Epidermal melanocyte (primary cell): ENCODE results near the gene TFPI.
A peak's percentile ranks its signal among the peaks of the same experiment; 100 is the strongest.
"Not testable (repeated sequence)": the region's sequence is repeated elsewhere in the genome, so short reads cannot be mapped to it uniquely, and the experiment has no call there.

Source experiments
- DNase-seq: peaks from one replicate; pipeline ENCODE4 v3.0.0; 2011; ENCODE audit warnings: low spot score; ENCODE audit not compliant: insufficient read length

Gene TFPI

DNA sequence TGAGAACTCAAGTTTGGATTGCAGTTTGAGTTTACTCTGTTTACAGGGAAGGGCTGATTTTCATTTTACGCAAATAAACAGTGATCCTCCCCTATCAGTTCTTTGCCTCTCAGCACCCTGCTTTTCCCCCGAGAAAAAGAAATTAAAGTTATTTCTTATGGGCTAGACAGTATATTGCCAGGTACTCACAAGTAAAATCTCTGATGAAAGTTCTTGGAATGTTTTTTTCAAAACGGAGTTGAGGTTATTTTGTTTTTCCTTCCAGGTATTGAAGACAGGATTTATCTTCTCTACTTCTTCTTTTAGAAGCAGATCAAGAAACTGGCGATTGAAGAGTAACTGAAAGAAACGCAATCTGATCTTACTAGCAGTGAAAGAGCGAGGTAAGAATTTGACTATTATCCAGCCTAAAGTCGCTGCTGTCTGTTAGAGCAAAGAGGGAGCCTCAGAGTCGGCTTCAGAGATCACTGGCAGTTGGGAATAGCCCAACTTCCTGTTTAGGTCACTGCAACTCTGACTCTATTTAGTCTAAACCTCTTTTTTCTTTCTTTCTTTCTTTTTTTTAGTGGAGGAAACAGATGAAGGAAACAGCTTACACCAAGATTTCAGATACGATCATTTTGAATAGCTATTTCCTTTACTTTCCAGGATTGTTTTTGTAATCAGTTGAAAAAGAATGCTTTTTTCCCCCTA lies at the start of gene TFPI:
Gene TFPI (minus strand): TSS at position 425 of the 693 bp plus-strand sequence. CDS start 50,667 bp downstream, outside the sequence.
- peak; percentile 49 for DNase-seq

GRCh38 chr2:187594801-187595200 lies 40.6 kb upstream of the TFPI start:
- no peak for DNase-seq

DNA sequence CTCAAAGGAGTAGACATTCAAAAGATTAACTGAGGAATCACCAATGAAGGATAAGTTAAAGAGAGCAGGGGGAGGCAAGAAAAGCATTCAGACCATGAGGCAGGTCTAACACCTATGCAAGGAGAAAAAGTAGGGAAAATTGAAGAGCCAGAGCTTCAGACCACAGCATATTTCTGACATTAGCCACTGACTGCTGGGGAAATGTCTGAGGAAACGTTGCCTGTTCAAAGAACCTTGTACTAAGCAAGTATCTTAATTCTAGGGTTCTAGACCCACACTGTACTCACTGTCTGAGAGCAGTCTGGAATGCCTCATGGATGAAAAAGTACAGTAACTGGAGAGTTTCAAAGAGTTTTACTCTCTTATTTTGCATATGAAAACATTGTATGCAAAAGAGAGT lies 39.5 kb upstream of the TFPI start:
- no peak for DNase-seq

DNA sequence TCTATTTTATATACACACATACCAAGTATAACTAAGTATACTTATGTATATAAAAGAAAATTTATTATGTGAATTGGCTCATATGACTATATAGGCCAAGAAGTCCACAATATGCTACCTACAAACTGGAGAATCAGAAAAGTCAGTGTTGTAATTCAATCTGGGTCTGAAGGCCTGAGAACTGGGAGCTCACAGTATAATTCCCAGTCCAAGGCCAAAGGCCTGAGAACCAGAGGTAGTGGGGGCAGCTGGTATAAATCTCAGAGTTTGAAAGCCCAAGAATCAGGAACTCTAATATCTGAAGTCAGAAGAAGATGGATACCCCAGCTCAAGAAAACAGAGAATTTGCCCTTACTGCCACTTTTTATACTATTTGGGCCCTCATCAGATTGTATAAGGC lies 38.9 kb upstream of the TFPI start:
- DNase-seq, result no peak

GRCh38 chr2:187590175-187590574 lies 35.9 kb upstream of the TFPI start:
- DNase-seq, result no peak

GRCh38 chr2:187586011-187586641 lies 31.9 kb upstream of the TFPI start:
- DNase-seq, result no peak

GRCh38 chr2:187581125-187581896 lies 27.1 kb upstream of the TFPI start:
- no peak for DNase-seq

GRCh38 chr2:187580462-187581124 lies 26.4 kb upstream of the TFPI start:
- DNase-seq, result no peak

GRCh38 chr2:187577310-187577709 lies 23.1 kb upstream of the TFPI start:
- DNase-seq, result no peak

GRCh38 chr2:187576906-187577305 lies 22.7 kb upstream of the TFPI start:
- DNase-seq, result no peak

DNA sequence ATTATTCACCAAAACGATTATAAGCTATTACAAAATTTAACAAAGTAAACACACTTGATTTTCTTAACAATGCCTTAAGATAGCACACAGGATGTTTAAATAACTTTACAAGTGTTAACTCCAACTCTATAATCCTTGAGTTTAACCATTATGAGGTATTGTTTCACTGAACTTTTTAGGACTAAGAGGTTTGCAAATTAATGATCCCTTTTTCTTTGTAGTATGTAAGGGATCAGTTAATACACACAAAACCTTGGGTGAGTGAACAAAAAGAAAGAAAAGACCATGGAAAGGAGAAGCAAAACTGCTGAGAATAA lies 21.5 kb upstream of the TFPI start:
- DNase-seq, result no peak

DNA sequence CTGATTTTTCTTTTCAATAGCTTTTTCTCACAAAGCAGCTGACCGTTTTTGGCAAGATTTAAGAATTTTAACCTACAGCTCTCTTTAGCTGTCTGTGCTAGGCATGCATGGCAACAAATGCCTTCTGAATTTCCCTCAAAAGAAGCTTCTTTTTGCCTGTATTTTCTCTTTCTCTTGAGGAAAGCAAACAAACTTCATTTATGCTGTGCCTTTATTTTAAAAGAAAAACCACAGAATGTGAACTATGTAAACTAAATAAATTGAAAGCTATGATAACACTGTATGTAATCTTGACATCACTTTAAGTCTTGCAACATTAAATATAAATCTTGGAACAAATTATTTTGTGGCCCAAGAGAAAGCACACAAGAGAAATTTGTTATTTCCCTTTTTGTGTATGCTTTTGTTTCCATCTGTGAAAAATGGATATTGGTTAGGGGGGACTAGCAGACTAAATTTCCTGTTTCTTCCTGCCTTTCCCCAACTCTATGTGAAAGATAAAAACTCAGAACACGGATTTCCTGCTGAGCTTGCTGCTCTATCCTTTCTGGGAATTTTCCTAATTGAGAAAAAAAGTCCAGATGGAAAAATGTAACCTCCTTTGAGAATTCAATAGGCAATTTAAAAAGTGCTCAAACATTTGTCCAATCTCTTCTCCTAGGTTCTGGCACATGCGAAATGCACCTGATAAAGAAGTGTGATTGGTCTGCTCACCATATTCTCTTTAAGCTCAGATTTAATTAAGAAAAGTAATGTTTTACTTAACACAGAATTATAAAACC lies 20.9 kb upstream of the TFPI start:
- no peak for DNase-seq

- DNase-seq, result no peak
Measured at GRCh38 chr2:187573722-187574121, 19.5 kb upstream of the TFPI start.

GRCh38 chr2:187571996-187572395 lies 17.8 kb upstream of the TFPI start:
- DNase-seq, result not testable (repeated sequence)

DNA sequence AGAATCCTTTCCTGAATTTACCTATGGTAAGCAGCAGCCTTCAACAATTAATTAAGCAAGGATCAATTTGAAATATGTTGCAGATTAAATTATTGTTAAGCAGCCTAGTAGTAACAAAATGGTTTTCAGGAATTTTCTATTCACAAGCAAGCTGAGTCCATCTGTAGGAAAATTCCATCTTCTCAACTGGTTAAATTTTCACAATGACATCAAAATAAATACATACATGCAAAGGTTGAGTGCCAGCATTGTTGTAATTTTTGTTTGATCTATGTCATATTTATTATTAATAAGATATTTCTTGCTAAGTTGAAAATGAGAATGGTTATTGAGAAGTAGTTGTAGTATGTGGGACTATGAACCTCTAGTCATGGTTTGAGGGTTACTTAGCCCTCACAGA lies 15.3 kb upstream of the TFPI start:
- no peak for DNase-seq

DNA sequence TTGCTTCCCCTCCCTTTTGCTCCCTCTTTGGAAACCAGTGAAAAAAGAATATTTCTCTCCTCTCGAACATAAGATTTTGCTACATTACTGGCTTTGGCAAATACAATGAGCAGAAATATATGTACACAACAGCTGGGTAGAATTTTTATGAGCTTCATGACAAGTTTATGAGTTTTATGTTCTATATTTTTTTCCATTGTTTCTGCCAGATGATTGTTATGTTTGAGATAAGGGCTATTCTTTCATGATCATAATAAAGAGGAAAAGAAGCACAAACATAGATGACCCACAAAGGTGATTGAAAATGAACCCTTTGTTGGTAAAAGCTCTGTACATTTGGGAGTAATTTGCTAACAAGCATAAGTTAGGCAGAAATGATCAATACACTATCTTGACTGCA lies 14.8 kb upstream of the TFPI start:
- no peak for DNase-seq

DNA sequence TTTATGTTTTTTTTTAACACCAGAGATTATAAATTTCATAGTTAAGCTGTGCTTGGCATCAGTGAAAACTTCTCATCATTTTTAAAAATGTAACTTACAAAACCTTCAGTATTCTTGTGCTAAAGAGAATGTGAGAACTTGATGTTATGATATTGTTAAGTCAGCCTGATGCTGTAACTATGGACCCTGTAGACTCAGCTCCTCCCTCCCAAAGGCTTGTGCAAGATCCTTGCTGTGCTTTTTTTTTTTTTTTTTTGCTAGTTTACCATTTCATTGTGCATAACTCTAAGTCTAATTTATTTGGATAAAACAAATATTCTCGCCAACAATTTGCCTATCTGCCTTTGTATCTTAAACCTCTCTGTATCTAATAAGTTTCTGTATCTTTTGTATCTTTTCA lies 12.9 kb upstream of the TFPI start:
- DNase-seq, result no peak

- no peak for DNase-seq
Measured at GRCh38 chr2:187566712-187567111, 12.5 kb upstream of the TFPI start.

- no peak for DNase-seq
Measured at GRCh38 chr2:187566266-187566665, 12.0 kb upstream of the TFPI start.

DNA sequence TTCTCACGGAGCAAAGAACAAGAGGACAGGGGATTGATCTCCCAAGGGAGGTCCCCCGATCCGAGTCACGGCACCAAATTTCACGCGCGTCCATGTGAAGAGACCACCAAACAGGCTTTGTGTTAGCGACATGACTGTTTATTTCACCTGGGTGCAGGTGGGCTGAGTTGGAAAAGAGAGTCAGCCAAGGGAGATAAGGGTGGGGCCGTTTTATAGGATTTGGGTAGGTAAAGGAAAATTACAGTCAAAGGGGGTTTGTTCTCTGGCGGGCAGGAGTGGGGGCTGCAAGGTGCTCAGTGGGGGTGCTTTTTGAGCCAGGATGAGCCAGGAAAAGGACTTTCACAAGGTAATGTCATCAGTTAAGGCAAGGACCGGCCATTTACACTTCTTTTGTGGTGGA lies 11.4 kb upstream of the TFPI start:
- not testable (repeated sequence) for DNase-seq

DNA sequence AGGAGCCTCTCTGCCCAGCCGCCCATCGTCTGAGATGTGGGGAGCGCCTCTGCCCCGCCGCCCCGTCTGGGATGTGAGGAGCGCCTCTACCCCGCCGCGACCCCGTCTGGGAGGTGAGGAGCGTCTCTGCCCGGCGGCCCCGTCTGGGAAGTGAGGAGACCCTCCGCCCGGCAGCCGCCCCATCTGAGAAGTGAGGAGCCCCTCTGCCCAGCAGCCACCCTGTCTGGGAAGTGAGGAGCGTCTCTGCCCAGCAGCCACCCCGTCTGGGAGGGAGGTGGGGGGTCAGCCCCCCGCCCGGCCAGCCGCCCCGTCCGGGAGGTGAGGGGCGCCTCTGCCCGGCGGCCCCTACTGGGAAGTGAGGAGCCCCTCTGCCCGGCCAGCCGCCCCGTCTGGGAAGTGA lies 2.3 kb upstream of the TFPI start:
- not testable (repeated sequence) for DNase-seq
